Measurements from ENCODE around the gene TMCO6.

- TF ChIP-seq ISL1 (CRISPR knock-in tag; IDR thresholded peaks at IDR 0.05) (no peak), BACH2 (CRISPR knock-in tag; IDR thresholded peaks at IDR 0.05; ENCODE audit: borderline replicate concordance) (no peak), SNAI2 (CRISPR knock-in tag; IDR thresholded peaks at IDR 0.05) (no peak), ESRRG (CRISPR knock-in tag; IDR thresholded peaks at IDR 0.05) (no peak), RARB (CRISPR knock-in tag; IDR thresholded peaks at IDR 0.05) (no peak)
These were observed 47.4 kb upstream of the TMCO6 start for GRCh38 chr5:140591747-140592372.
